Measurements from ENCODE around the gene PTPRN. TPM values are rescaled to one million over a fixed set of nuclear protein-coding genes. Genes with fewer than 3 reads are reported as not detected.

Gene PTPRN
- total and polyA plus RNA-seq, 2 donors (not counting 3 experiments of a cell fraction or from before 2014, with no cell fraction given) = not detected

- no TSS peak for BruUV-seq (replicated peaks)
- ChIA-PET CTCF (no interaction called here), POLR2A (no interaction called here)
- no peak overlapping the region for H3K9ac ChIP-seq (replicated peaks; ENCODE audit: extremely low read depth, insufficient read depth, low read length)
- H3K79me2 ChIP-seq (ENCODE audit: control insufficient read depth, insufficient read depth, low read length) = no peaks in the 10 kb centered on the region
- intact Hi-C loops (cut with micrococcal nuclease) = no loop called here
- no peaks in the 10 kb centered on the region for H4K20me1 ChIP-seq (replicated peaks; ENCODE audit: control insufficient read depth, extremely low read depth, insufficient read depth, low read length)
- H3K9me1 ChIP-seq (replicated peaks; ENCODE audit: control insufficient read depth, extremely low read depth, insufficient read depth, low read length) = no peaks in the 10 kb centered on the region
- no peaks in the 10 kb centered on the region for H3K9me3 ChIP-seq (replicated peaks; ENCODE audit: control insufficient read depth, insufficient read depth, low read length)
- no peaks in the 10 kb centered on the region for H3K4me1 ChIP-seq (ENCODE audit: control insufficient read depth, extremely low read depth, insufficient read depth, low read length)
- no peak overlapping the region for H3K4me3 ChIP-seq (replicated peaks in 1 of 3; ENCODE audit: insufficient read depth in 1 of 3, low read depth in 1 of 3, low read length in 3 of 3)
- no peaks in the 10 kb centered on the region for H3K36me3 ChIP-seq (ENCODE audit: control insufficient read depth in 2 of 2, extremely low read depth in 1 of 2, insufficient read depth in 2 of 2, low read length in 2 of 2)
- peaks cover 18 to 25% of the 10 kb centered on the region in 2 experiments for H3K27me3 ChIP-seq (ENCODE audit: control insufficient read depth in 2 of 2, insufficient read depth in 2 of 2, low read length in 2 of 2)
- no peak overlapping the region for H3K4me2 ChIP-seq (ENCODE audit: insufficient read depth, low read length)
- dilution Hi-C loops (cut with MboI; ENCODE audit: extremely low pct_ligation_motif_present, low sequenced_read_pairs) = no loop called here
- no peak overlapping the region for H2AFZ ChIP-seq (ENCODE audit: low read depth, low read length)
- FAIRE-seq = no peak
- H3K27ac ChIP-seq (ENCODE audit: insufficient read depth, low read depth, low read length) = no peak overlapping the region
- TF ChIP-seq EZH2 (IDR thresholded peaks at IDR 0.05; ENCODE audit: borderline replicate concordance, low read depth, low read length, severe bottlenecking) = no peak
- TF ChIP-seq FOS (IDR thresholded peaks at IDR 0.05; ENCODE audit: borderline replicate concordance, insufficient read depth, low read length) = no peak
- TF ChIP-seq GATA2 (IDR thresholded peaks at IDR 0.05; ENCODE audit: insufficient read depth, insufficient read length, low read depth, low read length) = no peak
- TF ChIP-seq CTCF (IDR thresholded peaks at IDR 0.05; ENCODE audit: extremely low read depth in 1 of 2, insufficient read depth in 1 of 2, low read depth in 1 of 2, low read length in 2 of 2) = no peak
- TF ChIP-seq MAX (IDR thresholded peaks at IDR 0.05; ENCODE audit: insufficient read depth, insufficient read length) = no peak
- TF ChIP-seq JUN (IDR thresholded peaks at IDR 0.05; ENCODE audit: borderline replicate concordance, insufficient read depth, insufficient read length, low read depth) = no peak
- no peak for TF ChIP-seq POLR2AphosphoS5 (IDR thresholded peaks at IDR 0.05; ENCODE audit: insufficient read depth, low read depth, low read length)
- no peak for TF ChIP-seq POLR2A (IDR thresholded peaks at IDR 0.05; ENCODE audit: low read depth, low read length)
- no peak for TF ChIP-seq MYC (IDR thresholded peaks at IDR 0.05; ENCODE audit: low read depth, low read length)
- DNase-seq (ENCODE audit: low read depth, low spot score) = no peak
Observed at GRCh38 chr2:219331560-219332213, 22.5 kb upstream of the PTPRN start.

Measured in endothelial cell of umbilical vein (primary cell).